ENCODE results near the gene ATP13A2.
"Not testable (repeated sequence)": the region's sequence is repeated elsewhere in the genome, so short reads cannot be mapped to it uniquely, and the experiment has no call there.

ATP13A2 gene

DNA sequence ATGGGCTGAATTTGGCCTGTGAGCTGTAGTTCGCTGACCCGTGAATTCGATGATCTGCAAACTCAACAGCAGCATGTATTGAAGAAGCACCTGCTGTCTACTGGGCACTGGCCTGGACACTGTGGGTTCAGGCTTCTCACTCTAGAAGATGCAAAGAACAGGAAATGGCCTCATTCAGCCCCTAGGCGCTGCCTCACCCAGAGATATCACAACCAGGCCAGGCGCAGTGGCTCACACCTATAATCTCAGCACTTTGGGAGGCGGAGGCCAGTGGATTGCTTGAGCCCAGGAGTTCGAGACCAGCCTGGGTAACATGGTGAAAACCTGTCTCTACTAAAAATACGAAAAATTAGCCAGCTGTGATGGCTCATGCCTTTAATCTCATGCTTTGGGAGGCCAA, 55.0 kb downstream of the ATP13A2 start:
- DNase-seq: no peak

GRCh38 chr1:16955186-16955585, 56.5 kb downstream of the ATP13A2 start:
- no peak for DNase-seq

GRCh38 chr1:16954579-16954978, 57.1 kb downstream of the ATP13A2 start:
- DNase-seq: no peak

GRCh38 chr1:16952376-16952775, 59.4 kb downstream of the ATP13A2 start:
- DNase-seq: not testable (repeated sequence)

GRCh38 chr1:16949026-16949425, 62.7 kb downstream of the ATP13A2 start:
- DNase-seq: not testable (repeated sequence)

- not testable (repeated sequence) for DNase-seq
Measured at GRCh38 chr1:16948282-16948891, 63.3 kb downstream of the ATP13A2 start.

GRCh38 chr1:16946646-16947045, 65.1 kb downstream of the ATP13A2 start:
- no peak for DNase-seq

DNA sequence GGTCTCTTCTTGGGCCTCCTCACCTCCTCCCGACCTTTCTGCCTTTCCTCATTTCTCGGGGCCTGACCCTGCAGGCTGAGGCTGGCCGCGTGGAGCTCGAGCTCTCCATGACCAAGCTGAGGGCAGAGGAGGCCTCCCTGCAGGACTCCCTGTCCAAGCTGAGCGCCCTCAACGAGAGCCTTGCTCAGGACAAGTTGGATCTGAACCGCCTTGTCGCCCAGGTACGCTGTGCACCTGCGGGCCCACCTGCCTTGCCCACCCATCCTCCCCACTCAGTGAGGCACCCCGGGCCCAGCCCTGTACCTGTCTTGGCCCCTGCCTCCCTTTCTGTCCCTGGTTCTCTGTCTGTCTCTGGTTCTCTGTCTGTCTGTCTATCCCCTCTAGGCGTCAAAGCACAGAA, 65.5 kb downstream of the ATP13A2 start:
- DNase-seq: not testable (repeated sequence)

GRCh38 chr1:16945512-16945911, 66.2 kb downstream of the ATP13A2 start:
- DNase-seq: not testable (repeated sequence)

DNA sequence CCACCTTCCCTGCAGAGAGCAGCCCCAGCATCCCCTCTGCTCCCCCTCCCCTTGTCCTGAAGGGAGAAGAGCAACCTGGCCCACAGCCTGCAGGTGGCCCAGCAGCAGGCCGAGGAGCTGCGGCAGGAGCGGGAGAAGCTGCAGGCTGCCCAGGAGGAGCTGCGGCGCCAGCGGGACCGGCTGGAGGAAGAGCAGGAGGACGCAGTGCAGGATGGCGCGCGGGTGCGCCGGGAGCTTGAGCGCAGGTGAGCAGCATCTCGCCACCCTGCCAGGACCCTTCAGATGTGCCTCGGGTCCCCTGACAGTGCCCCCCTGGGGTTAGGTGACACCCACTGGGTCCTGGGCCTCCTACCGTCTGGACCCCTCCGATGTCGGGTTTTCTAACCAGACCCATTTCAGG, 67.7 kb downstream of the ATP13A2 start:
- no peak for DNase-seq

GRCh38 chr1:16939386-16940180, 72.1 kb downstream of the ATP13A2 start:
- DNase-seq: not testable (repeated sequence)

GRCh38 chr1:16938351-16939321, 73.1 kb downstream of the ATP13A2 start:
- DNase-seq: no peak

GRCh38 chr1:16936580-16936979, 75.1 kb downstream of the ATP13A2 start:
- DNase-seq: not testable (repeated sequence)

All from suppressor macrophage treated with lipopolysaccharide for 1 hour (primary cell).